Ammon's horn (tissue), 1 donor: ENCODE measurements around the gene RELCH.
A peak's percentile ranks its signal among the peaks of the same experiment; 100 is the strongest.

ENCODE experiments used
- DNase-seq: peaks from one replicate; pipeline ENCODE4 v3.0.0-alpha.2; 2016; ENCODE audit warnings: low spot score

The RELCH gene

GRCh38 chr18:62338446-62339105, 151.5 kb downstream of the RELCH start:
- no peak for DNase-seq

- DNase-seq = peak; percentile 35
Observed at GRCh38 chr18:62339106-62339988, 152.3 kb downstream of the RELCH start.

GRCh38 chr18:62340996-62341395, 153.9 kb downstream of the RELCH start:
- no peak for DNase-seq

GRCh38 chr18:62341473-62341872, 154.4 kb downstream of the RELCH start:
- DNase-seq = no peak

- DNase-seq = no peak
Observed at GRCh38 chr18:62342884-62343283, 155.8 kb downstream of the RELCH start.

GRCh38 chr18:62343316-62343715, 156.3 kb downstream of the RELCH start:
- DNase-seq = no peak

GRCh38 chr18:62345909-62346308, 158.9 kb downstream of the RELCH start:
- DNase-seq = no peak

- no peak for DNase-seq
Observed at GRCh38 chr18:62346333-62347088, 159.5 kb downstream of the RELCH start.

GRCh38 chr18:62347089-62347506, 160.0 kb downstream of the RELCH start:
- no peak for DNase-seq

GRCh38 chr18:62348474-62348873, 161.4 kb downstream of the RELCH start:
- no peak for DNase-seq

- no peak for DNase-seq
Observed at GRCh38 chr18:62353170-62353569, 166.1 kb downstream of the RELCH start.

- DNase-seq = no peak
Observed at GRCh38 chr18:62354151-62354550, 167.1 kb downstream of the RELCH start.

GRCh38 chr18:62357079-62357719, 170.1 kb downstream of the RELCH start:
- no peak for DNase-seq
